IPS-20b (cell line): ENCODE results near the gene UCKL1.
"Not testable (repeated sequence)": the region's sequence is repeated elsewhere in the genome, so short reads cannot be mapped to it uniquely, and the experiment has no call there.

Source experiments
- H3K27ac ChIP-seq: one replicate; pipeline ENCODE4 v1.5.1; 2013; ENCODE audit warnings: low read length
- H3K27me3 ChIP-seq: 2 replicates; pipeline ENCODE4 v1.6.1; 2013; ENCODE audit warnings: mild to moderate bottlenecking, low read length, inconsistent platforms; ENCODE audit not compliant: insufficient read depth
- H3K36me3 ChIP-seq: 2 replicates; pipeline ENCODE4 v1.6.1; 2013; ENCODE audit warnings: low read depth, mild to moderate bottlenecking, inconsistent platforms, low read length, moderate library complexity; ENCODE audit not compliant: insufficient read depth
- H3K4me1 ChIP-seq: 2 replicates; pipeline ENCODE4 v1.6.1; 2013; ENCODE audit warnings: mild to moderate bottlenecking, control low read depth, inconsistent platforms, low read length, moderate library complexity; ENCODE audit not compliant: insufficient read depth
- H3K4me3 ChIP-seq: 2 replicates; pipeline ENCODE4 v1.5.1; 2013; ENCODE audit warnings: mild to moderate bottlenecking, low read length, inconsistent platforms
- H3K9ac ChIP-seq: 2 replicates; pipeline ENCODE4 v1.6.1; 2013; ENCODE audit warnings: low read depth, mild to moderate bottlenecking, inconsistent platforms, low read length, moderate library complexity
- H3K9me3 ChIP-seq: 2 replicates; pipeline ENCODE4 v1.6.1; 2013; ENCODE audit warnings: mild to moderate bottlenecking, low read depth, low read length, inconsistent platforms; ENCODE audit not compliant: insufficient read depth

Gene UCKL1

DNA sequence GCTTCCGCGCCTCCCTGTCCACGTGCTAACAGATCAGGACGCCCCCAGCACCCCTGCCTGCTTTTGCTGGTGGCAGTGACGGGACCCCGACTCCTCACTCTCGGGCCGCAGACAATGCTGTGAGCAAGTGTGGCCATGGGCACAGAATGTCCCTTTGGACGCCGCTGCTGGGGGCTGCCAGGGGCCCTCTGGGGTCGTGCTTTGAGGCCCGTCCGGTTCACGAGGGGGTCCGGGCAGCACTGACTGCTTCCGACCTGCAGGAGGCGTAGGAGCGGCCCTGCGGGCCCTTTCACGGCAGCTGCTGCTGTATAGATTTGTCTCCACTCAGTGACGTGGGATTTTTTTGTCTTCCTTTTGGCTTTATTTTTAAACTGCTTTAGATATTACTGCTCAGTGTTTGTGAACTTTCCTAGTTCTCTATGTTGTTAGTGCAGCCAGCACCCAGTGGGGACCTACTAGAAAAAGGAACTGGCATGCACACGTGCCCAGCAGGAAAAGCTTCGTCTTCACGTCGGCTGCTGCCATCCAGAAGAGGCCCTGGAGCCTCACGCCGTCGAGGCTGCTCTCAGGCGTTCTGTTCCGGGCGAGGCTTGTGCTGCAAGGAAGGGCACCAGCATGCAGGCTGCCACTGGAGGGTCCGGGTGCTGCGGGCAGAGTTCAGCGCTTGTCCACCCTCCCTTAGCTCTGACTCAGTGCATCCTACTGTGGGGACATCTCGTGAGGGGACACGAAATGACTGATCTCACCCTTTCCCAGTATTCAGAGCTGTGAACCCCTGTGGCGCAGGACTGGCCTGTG, 21.7 kb downstream of the UCKL1 start:
- Histone ChIP-seq H3K4me1 (no peaks in the 10 kb centered on the region), H3K9ac (no peak overlapping the region), H3K9me3 (no peaks in the 10 kb centered on the region), H3K27me3 (no peaks in the 10 kb centered on the region), H3K27ac (no peak overlapping the region), H3K36me3 (peaks cover 36% of the 10 kb centered on the region), H3K4me3 (no peak overlapping the region)

DNA sequence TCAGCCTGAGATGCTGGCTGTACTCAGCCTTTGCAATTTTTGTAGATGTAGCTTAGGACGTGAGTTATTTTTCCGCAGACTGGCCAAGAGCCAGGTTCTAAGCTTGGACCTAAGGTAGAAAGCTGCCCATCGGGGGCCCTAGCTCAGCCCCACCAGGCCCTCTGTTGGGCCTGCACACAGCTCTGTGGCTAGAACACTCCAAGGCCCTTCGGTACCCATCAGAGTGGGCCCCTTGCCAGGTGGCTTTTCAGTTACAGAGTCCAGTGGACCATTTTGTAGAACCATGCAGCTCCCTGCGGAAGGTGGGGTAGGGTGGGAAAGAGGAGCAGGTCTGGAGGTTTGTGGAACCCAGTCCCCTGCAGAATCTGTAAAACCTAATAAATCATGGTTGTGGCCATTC, 22.6 kb downstream of the UCKL1 start:
- Histone ChIP-seq H3K9me3 (no peaks in the 10 kb centered on the region), H3K4me1 (no peaks in the 10 kb centered on the region), H3K4me3 (no peak overlapping the region), H3K27me3 (no peaks in the 10 kb centered on the region), H3K27ac (no peak overlapping the region), H3K36me3 (peaks cover 42% of the 10 kb centered on the region), H3K9ac (no peak overlapping the region)

DNA sequence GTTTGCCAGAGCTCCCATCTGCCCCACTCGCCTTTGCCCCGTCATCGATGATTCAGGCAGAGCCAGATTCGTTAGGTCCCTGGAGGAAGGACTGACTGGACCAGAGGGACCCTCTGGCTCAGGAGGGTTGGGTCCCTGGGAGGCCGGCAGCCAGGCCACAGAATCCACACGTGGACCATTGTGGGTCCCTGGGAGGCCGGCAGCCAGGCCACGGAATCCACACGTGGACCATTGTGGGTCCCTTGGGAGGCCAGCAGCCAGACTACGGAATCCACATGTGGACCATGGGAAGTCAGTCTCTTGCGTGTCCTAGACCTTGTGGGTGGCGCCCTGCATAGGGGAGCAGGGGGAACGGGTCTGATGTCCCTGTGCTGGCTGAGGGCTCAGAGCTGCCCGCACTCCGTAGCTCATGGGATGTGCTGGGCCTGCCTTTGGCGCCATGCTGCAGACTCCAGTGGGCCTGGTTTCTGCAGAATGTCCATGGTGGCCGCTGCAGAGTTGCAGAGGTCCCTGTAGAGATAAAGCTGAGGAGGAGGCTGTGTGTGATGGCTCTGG, 23.5 kb downstream of the UCKL1 start:
- peaks cover 50% of the 10 kb centered on the region for H3K36me3 ChIP-seq
- no peaks in the 10 kb centered on the region for H3K9me3 ChIP-seq
- H3K27ac ChIP-seq, result no peak overlapping the region
- H3K4me3 ChIP-seq, result no peak overlapping the region
- no peak overlapping the region for H3K9ac ChIP-seq
- no peaks in the 10 kb centered on the region for H3K4me1 ChIP-seq
- H3K27me3 ChIP-seq, result no peaks in the 10 kb centered on the region

DNA sequence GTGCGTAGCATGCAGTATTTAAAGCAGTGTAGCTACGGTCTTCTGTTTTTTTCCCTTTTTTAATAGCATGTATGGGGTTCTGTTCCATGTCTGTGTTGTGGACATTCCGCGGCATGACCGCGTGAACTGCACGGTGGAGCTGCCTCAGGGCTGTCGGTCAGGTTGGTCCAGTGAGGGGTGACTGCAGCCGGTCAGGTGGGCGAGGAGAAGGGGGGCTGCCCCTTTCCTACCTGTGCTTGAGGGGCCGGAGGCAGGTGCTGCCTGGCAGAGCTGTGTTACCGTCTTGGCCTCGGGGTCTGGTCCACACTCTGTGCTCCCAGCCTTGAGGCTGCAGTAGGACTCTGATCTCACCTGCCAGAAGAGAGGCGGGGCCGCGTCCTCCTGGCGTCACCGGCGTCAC, 24.5 kb downstream of the UCKL1 start:
- no peak overlapping the region for H3K9ac ChIP-seq
- H3K9me3 ChIP-seq, result no peaks in the 10 kb centered on the region
- no peak overlapping the region for H3K27ac ChIP-seq
- H3K27me3 ChIP-seq, result no peaks in the 10 kb centered on the region
- H3K36me3 ChIP-seq, result peaks cover 52% of the 10 kb centered on the region
- no peaks in the 10 kb centered on the region for H3K4me1 ChIP-seq
- H3K4me3 ChIP-seq, result no peak overlapping the region

DNA sequence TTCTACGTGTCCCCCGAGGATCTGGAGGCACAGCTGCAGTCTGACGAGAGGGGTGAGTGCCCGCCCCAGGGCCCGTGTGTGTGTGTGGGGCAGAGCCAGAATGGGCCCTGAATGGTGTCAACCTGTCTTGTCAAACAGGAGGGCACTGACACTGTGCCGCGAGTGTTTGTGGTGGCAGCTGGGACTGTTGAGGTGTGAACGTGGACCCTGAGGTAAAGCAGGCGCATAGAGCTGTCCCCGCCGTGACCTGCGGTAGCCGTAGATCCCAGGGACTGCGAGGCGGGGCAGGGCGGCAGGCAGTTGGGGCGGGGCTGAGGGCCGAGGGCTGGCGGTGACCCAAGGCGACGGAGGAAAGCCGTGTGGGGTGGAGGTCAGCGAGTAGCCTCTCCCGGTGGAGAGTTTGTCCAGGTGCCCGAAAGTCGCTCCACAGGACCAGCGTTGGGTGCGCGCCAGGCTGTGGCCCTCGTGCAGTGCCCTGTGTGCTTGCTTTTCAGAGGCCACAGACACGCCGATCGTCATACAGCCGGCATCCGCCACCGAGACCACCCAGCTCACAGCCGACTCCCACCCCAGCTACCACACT, 25.2 kb downstream of the UCKL1 start:
- Histone ChIP-seq H3K4me1 (no peaks in the 10 kb centered on the region), H3K4me3 (no peak overlapping the region), H3K36me3 (peaks cover 56% of the 10 kb centered on the region), H3K27me3 (no peaks in the 10 kb centered on the region), H3K27ac (no peak overlapping the region), H3K9ac (no peak overlapping the region), H3K9me3 (no peaks in the 10 kb centered on the region)

DNA sequence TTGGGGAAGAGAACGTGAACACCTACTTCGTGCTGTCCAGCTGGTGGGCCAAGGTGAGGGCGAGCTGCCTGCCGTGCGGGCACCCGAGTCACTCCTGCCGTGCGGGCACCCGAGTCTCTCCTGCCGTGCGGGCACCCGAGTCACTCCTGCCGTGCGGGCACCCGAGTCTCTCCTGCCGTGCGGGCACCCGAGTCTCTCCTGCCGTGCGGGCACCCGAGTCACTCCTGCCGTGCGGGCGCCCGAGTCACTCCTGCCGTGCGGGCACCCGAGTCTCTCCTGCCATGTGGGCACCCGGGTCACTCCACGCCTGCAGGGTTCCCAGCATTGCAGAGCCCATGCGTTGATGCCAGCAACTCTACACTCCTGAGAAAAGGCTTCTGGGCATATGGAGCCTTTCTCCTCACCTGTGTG, 26.7 kb downstream of the UCKL1 start:
- H3K4me3 ChIP-seq, H3K9me3 ChIP-seq, H3K4me1 ChIP-seq, H3K27ac ChIP-seq, H3K27me3 ChIP-seq, H3K9ac ChIP-seq: not testable (repeated sequence)
- peaks cover 45% of the 10 kb centered on the region for H3K36me3 ChIP-seq

DNA sequence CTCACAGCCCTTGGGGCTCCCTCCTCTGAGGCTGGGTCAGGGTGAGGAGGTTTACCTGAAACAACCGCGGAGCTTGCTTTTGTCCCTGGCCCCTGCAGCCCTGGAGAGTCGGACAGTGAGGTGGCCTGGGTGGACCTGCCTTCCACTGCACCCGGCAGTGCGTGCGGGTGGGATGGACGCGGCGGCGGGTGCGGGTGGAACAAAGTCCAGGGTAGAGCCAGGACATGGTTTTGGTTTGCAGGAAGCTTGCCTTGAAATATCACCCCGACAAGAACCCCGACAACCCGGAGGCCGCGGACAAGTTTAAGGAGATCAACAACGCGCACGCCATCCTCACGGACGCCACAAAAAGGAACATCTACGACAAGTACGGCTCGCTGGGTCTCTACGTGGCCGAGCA, 27.1 kb downstream of the UCKL1 start:
- H3K4me1 ChIP-seq, result no peaks in the 10 kb centered on the region
- no peak overlapping the region for H3K9ac ChIP-seq
- no peak overlapping the region for H3K27ac ChIP-seq
- no peak overlapping the region for H3K4me3 ChIP-seq
- no peaks in the 10 kb centered on the region for H3K9me3 ChIP-seq
- no peaks in the 10 kb centered on the region for H3K27me3 ChIP-seq
- H3K36me3 ChIP-seq, result peaks cover 44% of the 10 kb centered on the region

DNA sequence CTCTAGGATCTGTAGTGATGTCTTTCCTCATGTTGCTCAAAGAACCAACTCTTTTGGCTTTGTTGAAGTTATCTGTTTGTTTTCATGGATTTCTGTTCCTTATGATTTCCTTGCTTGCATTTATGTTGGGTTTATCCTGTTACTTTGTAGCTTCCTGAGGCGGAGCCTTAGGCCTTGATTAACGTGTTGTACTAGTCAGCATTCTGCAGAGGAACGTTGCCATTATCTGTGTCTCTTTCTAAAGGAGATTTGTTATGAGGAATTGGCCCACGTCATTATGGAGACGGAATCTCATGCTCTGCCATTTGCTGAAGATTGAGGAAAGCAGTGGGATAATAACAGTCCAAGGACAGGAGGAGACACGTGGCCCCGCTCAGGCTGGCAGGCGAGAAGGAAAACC, 29.9 kb downstream of the UCKL1 start:
- Histone ChIP-seq H3K4me3 (no peak overlapping the region), H3K9me3 (no peaks in the 10 kb centered on the region), H3K27me3 (no peaks in the 10 kb centered on the region), H3K4me1 (no peaks in the 10 kb centered on the region), H3K36me3 (peaks cover 31% of the 10 kb centered on the region), H3K9ac (no peak overlapping the region), H3K27ac (no peak overlapping the region)

DNA sequence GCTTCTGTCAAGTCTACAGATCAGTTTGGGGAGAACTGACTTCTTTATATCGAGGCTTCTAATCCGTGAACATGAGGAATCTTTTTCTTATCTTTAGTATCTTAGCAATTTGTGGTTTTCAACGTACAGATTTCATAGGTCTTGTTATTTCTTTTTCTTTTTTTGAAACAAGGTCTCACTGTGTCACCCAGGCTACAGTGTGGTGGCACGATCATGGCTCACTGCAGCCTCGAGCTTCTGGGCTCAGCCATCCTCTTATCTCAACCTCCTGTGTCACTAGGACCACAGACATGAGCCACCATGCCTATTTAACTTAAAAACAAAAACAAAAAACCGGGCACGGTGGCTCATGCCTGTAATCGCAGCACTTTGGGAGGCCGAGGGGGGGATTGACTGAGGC, 32.0 kb downstream of the UCKL1 start:
- H3K9ac ChIP-seq, result no peak overlapping the region

DNA sequence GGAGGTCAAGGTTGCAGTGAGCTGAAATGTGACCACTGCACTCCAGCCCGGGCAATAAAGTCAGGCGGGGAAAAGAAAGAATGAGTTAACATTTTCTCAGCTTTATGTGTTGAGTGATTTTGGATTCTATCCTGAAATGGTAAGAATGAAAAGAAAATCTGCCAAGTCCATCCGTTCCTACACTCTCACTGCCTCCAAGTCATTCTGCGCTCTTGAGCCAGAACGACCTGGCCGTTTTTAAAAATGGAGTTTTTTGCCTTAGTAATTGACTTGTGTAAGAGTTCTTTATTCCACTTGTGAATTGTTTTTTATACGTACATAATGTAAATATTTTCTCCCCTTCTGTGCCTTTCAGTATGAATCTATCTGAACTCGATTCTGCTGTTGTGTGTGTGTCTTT, 32.6 kb downstream of the UCKL1 start:
- Histone ChIP-seq H3K9ac (no peak overlapping the region), H3K9me3 (no peaks in the 10 kb centered on the region), H3K27me3 (no peaks in the 10 kb centered on the region), H3K4me3 (no peak overlapping the region), H3K27ac (no peak overlapping the region), H3K36me3 (peaks cover 15% of the 10 kb centered on the region), H3K4me1 (no peaks in the 10 kb centered on the region)

More for the DNA sequence above, 32.0 kb downstream of the UCKL1 start:
- peaks cover 20% of the 10 kb centered on the region for H3K36me3 ChIP-seq
- no peak overlapping the region for H3K27ac ChIP-seq
- no peaks in the 10 kb centered on the region for H3K27me3 ChIP-seq
- H3K4me1 ChIP-seq, result no peaks in the 10 kb centered on the region
- H3K9me3 ChIP-seq, result no peaks in the 10 kb centered on the region
- no peak overlapping the region for H3K4me3 ChIP-seq

DNA sequence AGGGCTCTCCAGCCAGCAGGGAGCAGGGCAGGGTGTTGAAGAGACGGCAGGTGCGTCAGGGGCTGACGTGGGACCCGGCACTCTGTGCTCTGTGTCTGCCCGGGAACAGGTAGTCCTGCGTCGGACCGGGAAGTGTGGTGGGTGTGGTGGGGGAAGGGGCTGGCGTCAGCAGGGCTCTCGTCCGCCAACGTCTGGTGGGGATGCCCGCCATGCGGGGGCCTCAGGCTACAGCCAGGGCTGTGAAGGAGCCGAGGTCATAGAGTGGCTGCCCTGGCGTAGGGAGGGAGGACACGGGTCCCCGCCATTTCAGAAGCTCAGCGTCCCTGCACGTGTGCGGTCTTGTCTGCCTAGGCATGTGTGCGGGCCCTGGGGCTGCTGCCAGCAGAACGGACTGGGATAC, 36.0 kb downstream of the UCKL1 start:
- Histone ChIP-seq H3K27ac (no peak overlapping the region), H3K27me3 (no peaks in the 10 kb centered on the region), H3K4me3 (no peak overlapping the region), H3K9ac (no peak overlapping the region), H3K9me3 (no peaks in the 10 kb centered on the region), H3K36me3 (peaks cover 5% of the 10 kb centered on the region), H3K4me1 (no peaks in the 10 kb centered on the region)

DNA sequence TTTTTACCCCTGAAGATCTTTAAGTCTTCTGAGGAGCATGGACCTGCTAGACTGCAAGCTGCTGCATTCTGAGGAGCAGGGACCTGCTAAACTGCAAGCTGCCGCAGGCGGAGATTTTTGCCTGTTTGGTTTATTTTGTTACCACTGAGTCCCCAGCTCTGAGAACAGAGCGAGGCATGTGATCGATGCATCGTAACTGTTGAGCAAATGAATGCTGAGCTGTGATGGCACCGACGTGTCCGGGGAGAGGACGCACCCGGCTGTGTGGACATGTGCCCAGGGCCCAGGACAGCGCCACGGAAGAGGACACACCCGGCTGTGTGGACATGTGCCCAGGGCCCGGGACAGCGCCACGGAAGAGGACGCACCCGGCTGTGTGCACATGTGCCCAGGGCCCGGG, 37.1 kb downstream of the UCKL1 start:
- H3K27me3 ChIP-seq, result no peaks in the 10 kb centered on the region
- no peaks in the 10 kb centered on the region for H3K9me3 ChIP-seq
- H3K27ac ChIP-seq, result no peak overlapping the region
- peaks cover 5% of the 10 kb centered on the region for H3K36me3 ChIP-seq
- no peaks in the 10 kb centered on the region for H3K4me1 ChIP-seq
- H3K4me3 ChIP-seq, result no peak overlapping the region
- no peak overlapping the region for H3K9ac ChIP-seq
